ENCODE results near the gene SPATA22.
"Not testable (repeated sequence)": the region's sequence is repeated elsewhere in the genome, so short reads cannot be mapped to it uniquely, and the experiment has no call there.

Gene SPATA22

DNA sequence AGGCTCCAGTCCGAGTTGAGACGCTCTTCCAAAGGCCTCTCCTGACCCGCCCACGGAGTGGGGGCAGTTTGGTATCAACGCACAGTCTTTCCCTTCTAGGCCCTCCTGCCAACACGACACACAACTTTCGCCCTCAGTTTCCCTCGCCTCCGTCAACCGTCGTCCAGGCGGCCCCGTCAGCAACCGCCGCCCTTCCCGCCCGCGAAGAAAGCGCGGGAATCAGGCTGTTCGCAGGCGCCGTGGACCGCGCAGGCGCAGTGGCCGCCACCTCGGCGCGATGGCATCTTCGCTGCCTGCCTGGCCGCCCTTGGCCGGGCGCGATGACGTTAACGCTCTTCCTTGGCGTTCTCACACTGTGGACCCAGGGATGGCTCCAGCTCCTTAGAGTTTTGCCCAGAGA is at the start of gene SPATA22:
Gene SPATA22 (minus strand): TSS at position 221 of the 400 bp plus-strand sequence. CDS start 2,494 bp downstream, outside the sequence.
- DNase-seq, result no peak

DNA sequence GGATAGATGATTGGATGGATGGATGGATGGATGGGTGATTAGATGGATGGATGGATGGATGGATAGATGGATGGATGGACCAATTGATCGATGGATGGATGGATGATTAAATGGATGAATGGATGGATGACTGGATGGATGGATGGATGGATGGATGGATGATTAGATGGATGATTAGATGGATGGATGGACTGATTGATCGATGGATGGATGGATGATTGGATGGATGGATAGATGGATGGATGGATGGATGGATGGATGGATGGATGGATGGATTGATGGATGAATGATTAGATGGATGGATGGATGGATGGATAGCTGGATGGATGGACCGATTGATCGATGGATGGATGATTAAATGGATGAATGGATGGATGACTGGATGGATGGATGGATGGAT is 47.9 kb upstream of the SPATA22 start:
- not testable (repeated sequence) for DNase-seq

- no peak for DNase-seq
Measured at GRCh38 chr17:3514873-3515272, 43.3 kb upstream of the SPATA22 start.

- DNase-seq, result not testable (repeated sequence)
Measured at GRCh38 chr17:3514167-3514566, 42.5 kb upstream of the SPATA22 start.

GRCh38 chr17:3513305-3514035 is 41.9 kb upstream of the SPATA22 start:
- no peak for DNase-seq

DNA sequence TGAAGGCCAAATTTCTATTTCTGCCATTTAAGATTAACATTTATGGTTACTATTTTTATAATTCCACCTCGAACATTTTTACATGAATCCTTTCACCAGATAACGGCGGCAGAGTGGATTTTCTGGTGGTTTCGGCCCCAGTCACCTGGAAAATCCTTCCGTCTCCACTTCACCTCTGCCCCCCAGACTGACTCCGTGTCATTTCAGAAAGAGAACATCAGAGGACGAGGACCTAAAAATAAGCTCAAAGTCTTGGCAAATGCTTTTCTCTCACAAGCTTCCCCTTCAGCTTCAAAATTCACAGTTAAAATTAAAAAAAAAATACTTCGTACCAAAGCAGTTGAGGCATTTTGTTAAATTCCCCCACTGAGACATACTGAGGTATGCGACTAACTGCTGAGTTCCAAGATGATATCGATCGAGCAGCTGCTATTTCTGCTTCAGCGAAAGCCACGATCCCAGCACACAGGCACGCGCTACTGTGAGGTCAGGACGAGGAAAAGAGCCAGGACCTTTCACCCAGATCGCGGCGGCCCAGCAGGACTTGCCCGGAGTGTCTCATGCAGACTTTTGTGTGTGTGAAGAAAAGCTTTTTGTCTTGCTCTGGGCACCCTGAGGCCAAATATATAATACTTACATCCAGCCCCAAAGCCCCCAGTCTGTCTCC is 41.0 kb upstream of the SPATA22 start:
- DNase-seq, result no peak

- no peak for DNase-seq
Measured at GRCh38 chr17:3511852-3512504, 40.4 kb upstream of the SPATA22 start.

- no peak for DNase-seq
Measured at GRCh38 chr17:3510090-3510489, 38.5 kb upstream of the SPATA22 start.

DNA sequence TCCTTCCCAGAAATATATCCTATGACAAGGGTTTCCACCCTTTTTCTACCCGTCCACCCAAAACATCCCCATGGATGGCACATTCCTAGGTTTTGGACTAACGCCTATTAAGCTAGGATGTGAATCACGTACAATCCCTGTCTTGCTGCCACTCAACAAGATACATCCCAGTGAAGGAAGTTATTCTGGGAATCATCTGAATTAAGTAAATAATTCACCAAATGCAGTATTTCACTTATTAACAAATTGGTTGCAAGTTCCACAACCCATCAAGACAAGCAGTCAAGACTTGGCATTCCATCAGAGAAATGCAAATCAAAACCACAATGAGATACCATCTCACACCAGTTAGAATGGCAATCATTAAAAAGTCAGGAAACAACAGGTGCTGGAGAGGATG is 36.2 kb upstream of the SPATA22 start:
- DNase-seq, result no peak

- DNase-seq, result no peak
Measured at GRCh38 chr17:3507071-3507470, 35.5 kb upstream of the SPATA22 start.

DNA sequence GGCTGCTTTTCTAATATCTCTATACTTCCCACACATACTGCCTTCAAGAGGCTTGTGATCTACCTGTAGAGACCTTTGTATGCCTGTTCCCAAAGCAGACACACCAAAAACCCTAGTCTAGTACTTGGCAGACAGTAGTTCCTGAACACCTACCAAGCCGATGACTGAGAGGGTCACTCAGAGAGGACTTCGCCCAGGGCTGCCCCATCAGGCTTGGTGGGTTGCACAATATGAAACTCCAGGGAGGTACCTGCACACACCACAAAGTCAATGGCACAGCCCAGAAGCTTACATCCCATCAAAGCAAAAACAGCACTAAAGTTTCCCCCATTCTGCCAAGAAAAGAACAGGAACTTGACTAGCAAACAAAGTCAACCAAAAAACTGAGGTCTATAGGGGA is 34.4 kb upstream of the SPATA22 start:
- DNase-seq, result no peak

- DNase-seq, result no peak
Measured at GRCh38 chr17:3505008-3505407, 33.4 kb upstream of the SPATA22 start.

GRCh38 chr17:3503285-3503684 is 31.7 kb upstream of the SPATA22 start:
- no peak for DNase-seq

GRCh38 chr17:3502466-3502865 is 30.8 kb upstream of the SPATA22 start:
- DNase-seq, result no peak

DNA sequence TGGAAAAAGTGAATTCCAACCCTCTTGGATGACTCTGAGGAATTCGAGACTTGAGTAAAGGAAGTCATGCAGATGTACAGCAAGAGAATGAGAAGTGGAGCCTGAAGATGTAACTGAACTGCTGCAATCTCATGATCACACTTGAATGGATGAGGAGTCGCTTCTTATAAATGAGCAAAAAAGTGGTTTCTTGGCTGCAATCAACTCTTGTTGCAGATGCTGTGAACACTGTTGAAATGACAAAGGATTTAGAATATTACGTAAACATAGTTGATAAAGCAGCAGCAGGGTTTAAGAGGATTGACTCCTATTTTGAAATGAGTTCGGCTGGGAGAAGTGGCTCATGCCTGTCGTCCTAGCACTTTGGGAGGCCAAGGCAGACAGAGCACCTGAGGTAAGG is 29.7 kb upstream of the SPATA22 start:
- DNase-seq, result no peak

DNA sequence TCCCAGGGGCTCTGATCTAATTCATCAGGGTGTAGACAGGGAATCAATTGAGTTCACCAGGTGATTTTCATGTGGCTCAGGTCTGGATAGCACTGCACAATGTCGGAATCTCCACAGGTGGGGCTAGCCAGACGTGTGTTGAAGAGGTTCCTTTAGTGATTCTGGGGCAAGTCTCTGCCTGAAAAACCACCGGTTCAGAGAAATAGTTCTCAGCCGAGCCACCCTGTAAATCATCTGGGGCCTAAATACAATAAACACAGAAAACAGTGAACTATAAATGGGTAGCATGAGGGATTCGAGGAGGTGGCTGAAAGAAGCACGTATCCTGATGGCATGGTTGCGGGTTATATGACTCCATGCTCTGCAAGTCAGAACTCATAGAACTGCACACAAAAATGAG is 25.5 kb upstream of the SPATA22 start:
- no peak for DNase-seq

DNA sequence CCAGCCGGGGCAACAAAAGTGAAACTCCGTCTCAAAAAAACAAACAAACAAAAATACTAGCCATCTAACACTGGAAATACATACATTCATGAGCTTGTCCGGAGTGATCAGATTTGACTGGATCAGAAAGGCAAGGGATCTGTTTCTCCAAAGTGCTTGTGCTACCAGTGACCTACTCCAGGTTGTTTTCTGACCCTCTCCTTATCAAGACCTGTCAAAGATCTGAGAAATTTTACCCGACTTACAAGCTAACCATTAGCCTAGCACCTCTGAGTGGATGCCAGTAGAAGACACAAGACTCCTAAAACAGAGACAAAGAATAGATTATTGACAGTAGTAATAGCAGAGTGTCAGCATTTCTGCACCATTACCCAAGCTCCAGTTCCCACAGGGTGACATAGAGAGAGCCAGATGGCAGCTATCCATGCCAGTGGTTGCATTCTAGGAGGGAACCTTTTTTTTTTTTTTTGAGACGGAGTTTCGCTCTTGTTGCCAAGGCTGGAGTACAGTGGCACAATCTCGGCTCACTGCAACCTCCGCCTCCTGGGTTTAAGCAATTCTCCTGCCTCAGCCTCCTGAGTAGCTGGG is 14.0 kb upstream of the SPATA22 start:
- no peak for DNase-seq

GRCh38 chr17:3482852-3483251 is 11.2 kb upstream of the SPATA22 start:
- no peak for DNase-seq

- DNase-seq, result no peak
Measured at GRCh38 chr17:3479988-3480387, 8.4 kb upstream of the SPATA22 start.

GRCh38 chr17:3475812-3476610 is 4.4 kb upstream of the SPATA22 start, which contains the start of gene ASPA:
ASPA (plus strand) TSS chr17:3475997; CDS start chr17:3476160, 163 bp downstream.
- no peak for DNase-seq

DNA sequence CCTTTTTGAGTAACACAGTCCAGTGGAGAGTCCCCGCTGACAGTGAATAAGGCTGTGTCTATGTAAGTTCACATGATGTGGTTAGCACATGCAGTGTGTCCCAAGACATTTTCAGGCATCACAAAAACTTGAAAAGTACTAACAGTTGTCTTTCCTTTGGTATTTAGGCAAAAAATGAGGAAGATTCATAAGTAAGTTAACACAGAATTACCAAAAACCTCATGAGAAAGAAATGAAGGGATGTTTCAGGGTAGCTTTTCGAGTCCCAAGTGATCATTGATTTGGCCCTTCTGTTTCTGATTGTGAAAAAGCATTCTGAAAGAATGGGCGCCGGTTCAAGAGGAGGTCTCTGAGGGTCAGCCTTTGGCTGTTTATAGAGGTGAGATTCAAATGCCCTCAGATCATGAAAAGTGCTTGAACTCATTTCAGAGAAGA is 3.6 kb upstream of the SPATA22 start:
- no peak for DNase-seq

DNA sequence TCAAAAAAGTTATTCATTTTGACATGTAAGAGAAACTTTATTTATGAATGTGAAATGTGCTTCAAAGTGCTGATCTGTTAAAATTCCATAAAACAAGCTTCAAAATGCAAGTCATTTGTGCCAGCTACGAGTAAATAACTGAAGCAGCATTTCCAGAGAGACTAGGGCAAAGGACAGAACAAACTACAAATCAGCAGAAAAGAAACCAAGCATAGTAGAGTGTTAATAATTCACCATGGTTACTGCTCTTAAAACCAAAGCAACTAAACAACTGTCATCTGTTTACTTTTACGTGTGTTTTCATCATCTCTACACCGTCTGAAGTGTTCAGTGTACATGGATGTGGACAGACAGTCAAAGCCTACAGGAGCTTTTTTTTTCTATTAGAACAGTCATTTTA is 2.6 kb upstream of the SPATA22 start:
- DNase-seq, result no peak

DNA sequence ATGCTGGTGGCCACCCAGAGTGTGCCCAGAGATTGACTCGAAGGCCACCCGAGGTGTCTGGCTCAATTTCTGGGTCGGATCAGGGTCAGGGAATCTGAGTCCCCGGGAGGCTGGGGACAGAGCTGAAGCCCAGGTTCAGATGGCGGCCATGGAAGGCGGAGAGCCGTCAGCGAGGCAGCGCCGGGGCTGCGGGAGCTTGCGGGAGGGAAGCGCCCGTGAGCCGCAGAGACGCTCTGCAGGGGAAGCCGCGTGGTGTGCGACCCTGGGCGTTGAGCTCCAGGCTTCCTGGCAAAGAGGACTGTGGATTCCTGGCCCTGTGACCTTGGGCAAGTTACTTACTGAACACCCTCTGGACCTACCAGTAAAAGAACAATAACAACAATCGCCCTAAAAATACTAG is 518 bp upstream of the SPATA22 start:
- DNase-seq, result no peak
